Activated T-cell treated with anti-CD3 and anti-CD28 coated beads, Interleukin-2, amount 50 U/mL, for 4 hours (primary cell): Measurements from ENCODE around the gene RHBDF2. TPM values are rescaled to one million over a fixed set of nuclear protein-coding genes. Genes with fewer than 3 reads are reported as not detected.

ENCODE experiments used
- ATAC-seq, 2 donors: fragments of 200-7000 bp; cut with Tn5 transposase; one replicate each; pipeline ENCODE4 v1.10.0; 2021
- DNase-seq: peaks from one replicate; pipeline ENCODE4 v3.0.0-alpha.2; 2020
- H3K27me3 Mint-ChIP-seq: one replicate; pipeline ENCODE4 v1.8.0; 2021; ENCODE audit warnings: low read depth, mixed read lengths
- H3K36me3 Mint-ChIP-seq: one replicate; pipeline ENCODE4 v1.8.0; 2022; ENCODE audit warnings: mixed read lengths; ENCODE audit not compliant: insufficient read depth
- H3K4me1 Mint-ChIP-seq: one replicate; pipeline ENCODE4 v1.8.0; 2021; ENCODE audit warnings: low read depth, mixed read lengths
- H3K4me3 Mint-ChIP-seq: one replicate; pipeline ENCODE4 v1.8.0; 2021; ENCODE audit warnings: mild to moderate bottlenecking, moderate library complexity, mixed read lengths
- H3K9me3 Mint-ChIP-seq: one replicate; pipeline ENCODE4 v1.8.0; 2021; ENCODE audit warnings: mixed read lengths
- total RNA-seq, 3 donors: library from RNA; stranded (reverse); gene quantifications; one replicate each; pipeline ENCODE4 v1.2.1, GENCODE V29; 2021

RHBDF2 gene
- total RNA-seq, 3 donors from 2014 or later = 29.5 to 37.0 (median 34.3) TPM

DNA sequence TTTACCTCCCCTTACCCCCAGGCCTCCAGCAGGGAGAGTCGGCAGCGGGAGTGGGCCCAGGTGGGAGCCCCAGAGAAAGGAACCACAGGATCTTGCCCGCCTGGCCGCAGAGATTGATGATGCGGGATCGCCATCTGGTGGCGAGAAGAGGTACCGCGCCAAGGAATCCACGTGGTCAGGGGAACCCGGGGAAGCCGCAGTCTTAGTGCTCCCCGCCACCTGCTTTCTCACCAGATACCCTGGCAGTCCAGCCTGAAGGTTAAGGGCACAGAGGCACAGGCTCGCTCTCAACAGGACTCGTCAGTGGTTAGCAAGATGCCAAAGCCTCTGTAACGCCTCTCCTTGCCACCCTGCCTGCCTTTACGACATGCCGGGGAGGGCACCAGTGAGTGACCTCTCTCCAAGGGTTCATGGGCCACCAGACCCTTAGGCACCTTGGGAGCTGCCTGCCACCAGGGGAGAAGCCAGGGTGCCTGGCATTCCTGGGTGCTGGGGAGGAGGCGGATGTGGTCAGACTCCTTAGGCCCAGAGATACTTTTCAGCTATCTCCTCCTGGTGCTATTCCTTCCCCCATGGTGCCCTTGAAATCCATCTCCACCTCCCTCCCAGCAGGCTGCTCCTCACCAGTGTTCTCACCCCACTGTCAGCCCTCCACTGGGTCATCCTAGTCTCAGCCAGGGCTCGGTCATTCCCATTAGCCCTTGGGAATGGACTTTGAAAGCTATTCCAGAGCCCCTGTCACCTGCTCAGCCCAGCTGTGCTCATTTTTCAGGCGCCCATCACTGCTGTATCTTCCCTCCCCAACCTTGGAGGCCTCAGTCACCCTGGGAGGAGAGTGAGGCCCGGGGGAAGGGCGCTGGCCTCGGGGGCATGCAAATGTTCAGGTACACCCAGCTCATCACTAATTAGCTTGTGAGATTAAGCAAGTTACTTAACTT lies 5.5 kb upstream of the RHBDF2 start:
- DNase-seq (peak; percentile 90), ATAC-seq (peak; percentile 92 to 93)
- H3K9me3 Mint-ChIP-seq = no peaks in the 10 kb centered on the region
- H3K4me1 Mint-ChIP-seq = peaks cover 24% of the 10 kb centered on the region
- H3K27me3 Mint-ChIP-seq = no peaks in the 10 kb centered on the region
- no peak overlapping the region for H3K4me3 Mint-ChIP-seq
- no peaks in the 10 kb centered on the region for H3K36me3 Mint-ChIP-seq

DNA sequence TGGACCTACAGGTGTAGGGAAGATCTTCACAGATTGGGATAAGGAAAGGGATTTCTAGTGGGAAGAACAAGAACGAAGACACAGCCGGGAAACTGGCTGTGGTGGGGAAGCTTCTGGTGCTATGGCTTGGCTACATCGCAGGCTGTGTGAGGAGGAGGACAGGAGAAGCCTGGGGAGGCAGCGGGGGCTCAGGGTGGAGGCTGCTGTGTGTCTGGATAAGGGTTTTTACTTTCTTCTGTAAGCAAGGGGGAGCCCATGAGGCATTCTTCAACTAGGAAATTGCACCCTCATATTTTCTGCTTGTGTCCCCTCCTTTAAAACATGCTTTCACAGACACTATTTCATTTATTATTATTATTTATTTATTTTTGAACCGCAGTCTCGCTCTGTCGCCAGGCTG lies 2.9 kb upstream of the RHBDF2 start:
- Mint-ChIP-seq H3K9me3 (no peaks in the 10 kb centered on the region), H3K4me1 (peaks cover 34% of the 10 kb centered on the region), H3K4me3 (no peak overlapping the region), H3K27me3 (no peaks in the 10 kb centered on the region), H3K36me3 (no peaks in the 10 kb centered on the region)
- ATAC-seq = no peak
- no peak for DNase-seq

DNA sequence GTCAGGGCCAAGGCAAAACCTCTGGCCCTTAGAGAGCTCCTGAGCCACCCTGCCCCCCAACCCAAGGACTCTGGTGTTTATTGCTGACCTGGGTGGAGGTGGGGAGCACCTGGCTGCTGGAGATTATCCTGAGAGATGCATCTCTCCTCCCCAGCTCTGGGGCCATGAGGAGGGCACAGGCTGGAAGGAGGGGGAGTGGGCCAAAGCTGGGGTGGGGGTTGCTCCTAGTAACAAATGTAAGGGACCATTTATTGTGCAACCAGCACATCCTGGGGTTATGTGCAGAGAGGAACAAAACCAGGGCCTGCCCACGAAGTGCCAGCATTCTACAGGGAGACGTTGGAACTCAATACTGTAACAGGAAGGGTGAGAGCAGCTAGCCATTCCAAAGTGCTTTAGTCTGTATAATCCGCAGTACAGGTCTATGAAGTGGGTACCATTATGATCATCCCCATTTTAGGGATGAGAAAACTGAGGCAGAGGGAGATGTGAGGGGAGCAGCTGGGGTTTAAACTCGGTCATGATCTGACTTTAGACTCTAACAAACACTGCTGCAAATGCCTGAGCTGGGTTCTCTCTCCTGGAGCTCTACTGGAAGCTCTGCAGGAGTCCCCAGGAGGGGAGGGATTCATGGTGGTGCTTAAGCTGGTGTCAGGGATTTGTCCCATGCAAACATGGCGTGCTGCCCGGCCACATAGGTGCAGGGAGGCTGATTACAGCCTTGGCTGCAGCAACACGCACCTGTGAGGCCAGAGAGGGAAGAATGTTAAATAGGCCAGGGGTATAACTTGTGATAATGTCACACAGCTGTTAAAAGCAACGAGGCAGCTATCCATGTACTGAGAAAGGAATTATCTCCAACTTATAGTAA lies 1.4 kb upstream of the RHBDF2 start:
- no peaks in the 10 kb centered on the region for H3K27me3 Mint-ChIP-seq
- no peak for DNase-seq
- no peak for ATAC-seq
- H3K9me3 Mint-ChIP-seq = no peaks in the 10 kb centered on the region
- peak overlapping the region; percentile 80 for H3K4me3 Mint-ChIP-seq
- peaks cover 48% of the 10 kb centered on the region for H3K4me1 Mint-ChIP-seq
- H3K36me3 Mint-ChIP-seq = no peaks in the 10 kb centered on the region

DNA sequence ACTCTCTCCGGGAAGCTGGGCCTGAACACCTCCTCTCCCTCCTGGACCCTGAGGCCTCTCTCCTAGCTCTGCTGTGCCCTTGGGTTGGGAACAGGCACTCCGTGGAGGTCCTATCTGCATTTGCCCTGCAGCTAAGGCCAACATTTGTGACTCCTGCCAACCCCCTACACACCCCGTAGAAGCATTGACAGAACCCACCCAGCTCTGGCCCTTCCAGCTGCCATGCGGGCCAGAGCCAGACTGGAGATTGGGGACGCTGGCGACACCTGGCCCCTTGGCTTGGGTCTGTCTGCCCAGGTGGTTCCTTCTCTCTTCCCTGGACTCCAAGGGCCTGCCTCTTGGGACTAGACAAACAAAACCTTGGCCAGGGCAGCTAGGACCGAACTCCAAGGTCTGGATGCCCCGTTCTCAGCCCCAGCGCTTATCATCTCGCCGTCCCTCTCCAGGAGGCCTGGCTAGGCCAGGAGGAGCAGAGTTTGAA lies 644 bp upstream of the RHBDF2 start:
- no peaks in the 10 kb centered on the region for H3K36me3 Mint-ChIP-seq
- ATAC-seq = no peak
- no peaks in the 10 kb centered on the region for H3K9me3 Mint-ChIP-seq
- no peak for DNase-seq
- peaks cover 53% of the 10 kb centered on the region for H3K4me1 Mint-ChIP-seq
- no peaks in the 10 kb centered on the region for H3K27me3 Mint-ChIP-seq
- peak overlapping the region; percentile 80 for H3K4me3 Mint-ChIP-seq

DNA sequence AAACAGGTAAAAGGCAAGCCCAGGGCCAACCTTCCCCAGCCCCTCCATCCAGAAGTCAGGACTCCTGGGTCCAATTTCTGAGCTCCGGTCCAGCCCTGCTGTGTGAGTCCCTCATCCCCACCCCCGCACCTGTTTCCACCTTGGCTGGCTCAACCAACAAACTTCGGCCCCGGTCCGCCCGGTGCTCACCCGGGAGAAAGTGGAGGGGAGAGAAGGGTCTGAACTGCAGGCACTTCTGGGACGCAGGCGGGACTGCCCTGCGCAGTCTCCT lies 541 bp downstream of the RHBDF2 start:
- ATAC-seq (peak; percentile 34 to 40), DNase-seq (no peak)
- H3K27me3 Mint-ChIP-seq = no peaks in the 10 kb centered on the region
- peak overlapping the region; percentile 90 for H3K4me3 Mint-ChIP-seq
- peaks cover 57% of the 10 kb centered on the region for H3K4me1 Mint-ChIP-seq
- no peaks in the 10 kb centered on the region for H3K36me3 Mint-ChIP-seq
- no peaks in the 10 kb centered on the region for H3K9me3 Mint-ChIP-seq

DNA sequence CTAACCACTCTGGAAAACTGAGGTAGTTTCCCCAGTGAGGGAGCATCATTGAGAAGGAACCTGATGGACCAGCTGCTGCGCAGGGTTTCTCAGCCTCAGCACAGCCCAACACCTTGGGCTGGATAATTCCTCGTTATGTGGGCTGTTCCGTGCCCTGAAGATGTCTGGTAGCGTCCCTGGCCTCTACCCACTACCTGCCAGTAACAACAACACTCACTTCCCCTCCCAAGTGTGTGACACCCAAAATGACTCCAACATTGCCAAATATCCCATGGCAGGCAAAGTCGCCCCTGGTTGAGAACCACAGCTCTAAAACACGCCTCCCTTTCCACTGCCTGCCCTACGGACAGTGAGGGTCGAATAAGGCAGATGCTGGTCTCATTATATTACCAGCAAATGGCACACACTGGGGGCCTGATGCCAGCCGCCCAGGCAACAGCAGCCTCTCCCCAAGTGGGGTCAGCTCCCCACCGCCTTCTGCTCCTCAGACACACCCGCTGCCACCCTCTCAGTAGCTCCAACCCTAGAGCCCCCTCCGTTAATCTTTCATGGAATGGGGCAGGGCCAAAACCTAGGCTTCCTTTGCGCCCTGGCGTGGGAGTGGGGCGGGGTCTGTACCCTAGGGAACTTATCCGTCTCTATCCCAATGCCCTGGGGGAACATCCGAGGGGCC lies 1.0 kb downstream of the RHBDF2 start:
- Mint-ChIP-seq H3K27me3 (no peaks in the 10 kb centered on the region), H3K4me3 (peak overlapping the region; percentile 90), H3K4me1 (peaks cover 61% of the 10 kb centered on the region), H3K9me3 (no peaks in the 10 kb centered on the region), H3K36me3 (no peaks in the 10 kb centered on the region)
- ATAC-seq (no peak), DNase-seq (no peak)

DNA sequence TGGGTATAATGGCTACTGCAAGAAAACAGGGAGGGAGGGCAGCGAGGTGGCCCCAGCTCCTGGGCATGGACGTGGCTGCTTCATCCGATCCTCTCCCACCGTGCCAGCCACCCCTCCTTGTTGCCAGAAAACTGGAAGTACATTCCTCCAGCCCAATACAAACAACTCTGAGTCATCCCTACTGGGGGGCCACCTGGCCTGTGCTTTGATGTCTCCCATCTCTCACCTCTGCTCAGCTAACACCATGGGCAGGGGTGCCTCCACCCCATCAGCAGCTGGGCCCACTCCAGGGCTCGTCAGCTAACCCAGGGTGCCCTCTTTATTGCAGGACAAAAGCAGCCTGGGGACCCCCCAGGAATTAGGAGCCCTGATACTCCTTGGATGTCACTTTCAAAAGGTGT lies 2.0 kb downstream of the RHBDF2 start:
- H3K4me3 Mint-ChIP-seq = peak overlapping the region; percentile 90
- H3K4me1 Mint-ChIP-seq = peaks cover 64% of the 10 kb centered on the region
- no peak for ATAC-seq
- DNase-seq = no peak
- H3K9me3 Mint-ChIP-seq = no peaks in the 10 kb centered on the region
- H3K36me3 Mint-ChIP-seq = no peaks in the 10 kb centered on the region
- H3K27me3 Mint-ChIP-seq = no peaks in the 10 kb centered on the region

DNA sequence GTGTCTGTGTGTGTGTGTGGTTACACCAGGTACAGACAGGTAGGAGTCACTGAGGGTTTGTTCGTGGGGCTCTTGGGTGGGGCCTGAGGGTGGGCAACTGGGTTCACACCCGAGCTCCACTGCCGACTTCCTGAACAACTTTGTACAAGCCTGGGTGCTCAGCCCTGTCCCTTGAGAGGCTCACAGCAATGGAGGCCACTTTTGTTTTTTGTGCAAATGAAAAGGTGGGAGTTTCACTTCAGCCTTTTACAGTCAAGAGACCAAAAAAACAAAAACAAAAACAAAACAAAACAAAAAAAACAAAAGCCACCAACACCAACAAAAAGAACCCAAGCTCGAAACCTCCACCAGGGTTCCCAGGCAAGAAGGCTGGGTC lies 2.4 kb downstream of the RHBDF2 start:
- DNase-seq (no peak), ATAC-seq (no peak)
- Mint-ChIP-seq H3K36me3 (no peaks in the 10 kb centered on the region), H3K27me3 (no peaks in the 10 kb centered on the region), H3K9me3 (no peaks in the 10 kb centered on the region), H3K4me3 (peak overlapping the region; percentile 90), H3K4me1 (peaks cover 68% of the 10 kb centered on the region)

DNA sequence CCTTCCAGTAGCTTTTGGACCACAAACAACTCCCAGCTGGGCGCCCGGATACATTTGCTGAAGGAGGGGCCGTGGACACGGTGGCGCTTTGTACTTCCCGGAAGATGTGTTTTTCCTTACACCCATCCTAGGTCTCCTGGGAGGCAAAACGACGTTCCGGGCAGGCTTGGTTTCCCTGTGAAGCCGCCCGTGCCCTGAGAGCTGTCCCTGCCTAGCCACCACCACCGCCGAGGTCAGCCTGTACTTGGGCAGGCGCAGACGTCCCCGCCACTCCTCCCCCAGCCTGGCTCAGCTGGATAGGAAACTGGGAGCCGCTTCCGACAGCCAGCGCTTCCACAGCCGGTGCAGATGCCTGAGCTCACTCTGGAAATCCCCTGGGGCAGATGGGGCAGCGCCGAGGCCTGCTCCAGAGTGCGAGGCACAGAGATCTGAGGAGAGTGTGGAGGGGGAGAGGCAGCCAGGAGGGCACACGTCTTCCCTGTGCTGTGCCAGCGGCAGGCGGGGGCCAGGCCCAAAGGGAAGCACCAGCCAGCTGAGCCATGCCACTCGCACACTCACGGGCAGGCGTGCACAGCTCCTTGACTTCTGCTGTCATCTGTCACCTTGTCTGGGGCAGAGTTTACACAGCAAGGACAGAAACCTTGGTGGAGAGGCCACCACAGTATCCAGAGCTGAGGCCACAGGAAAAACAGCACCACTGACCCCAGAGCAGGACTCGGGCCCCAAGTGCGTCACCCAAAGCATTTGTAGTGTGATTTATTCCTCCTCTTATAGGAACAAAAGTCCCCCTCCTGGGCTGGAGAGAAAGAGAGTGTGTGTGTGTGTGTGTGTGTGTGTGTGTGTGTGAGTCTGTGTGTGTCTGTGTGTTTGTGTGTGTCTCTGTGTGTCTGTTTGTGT lies 3.0 kb downstream of the RHBDF2 start:
- Mint-ChIP-seq H3K4me3 (peak overlapping the region; percentile 90), H3K27me3 (no peaks in the 10 kb centered on the region), H3K36me3 (no peaks in the 10 kb centered on the region), H3K4me1 (peaks cover 74% of the 10 kb centered on the region), H3K9me3 (no peaks in the 10 kb centered on the region)
- DNase-seq = no peak
- ATAC-seq = no peak

DNA sequence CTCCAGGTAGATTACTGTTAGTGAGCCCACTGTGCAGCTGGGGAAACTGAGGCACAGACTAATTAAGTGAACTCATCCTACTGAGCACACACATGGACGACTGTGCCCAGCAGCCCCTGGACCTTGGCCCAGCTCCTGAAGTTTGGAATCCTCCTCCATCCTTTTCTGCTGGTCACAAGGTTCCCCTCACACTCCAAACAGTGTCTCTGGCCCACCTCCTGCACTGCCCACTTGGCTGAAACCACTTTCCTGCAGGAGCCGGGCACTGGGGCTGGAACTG lies 3.6 kb downstream of the RHBDF2 start:
- H3K4me1 Mint-ChIP-seq = peaks cover 80% of the 10 kb centered on the region
- no peaks in the 10 kb centered on the region for H3K36me3 Mint-ChIP-seq
- DNase-seq (no peak), ATAC-seq (no peak)
- H3K4me3 Mint-ChIP-seq = no peak overlapping the region
- no peaks in the 10 kb centered on the region for H3K27me3 Mint-ChIP-seq
- no peaks in the 10 kb centered on the region for H3K9me3 Mint-ChIP-seq

DNA sequence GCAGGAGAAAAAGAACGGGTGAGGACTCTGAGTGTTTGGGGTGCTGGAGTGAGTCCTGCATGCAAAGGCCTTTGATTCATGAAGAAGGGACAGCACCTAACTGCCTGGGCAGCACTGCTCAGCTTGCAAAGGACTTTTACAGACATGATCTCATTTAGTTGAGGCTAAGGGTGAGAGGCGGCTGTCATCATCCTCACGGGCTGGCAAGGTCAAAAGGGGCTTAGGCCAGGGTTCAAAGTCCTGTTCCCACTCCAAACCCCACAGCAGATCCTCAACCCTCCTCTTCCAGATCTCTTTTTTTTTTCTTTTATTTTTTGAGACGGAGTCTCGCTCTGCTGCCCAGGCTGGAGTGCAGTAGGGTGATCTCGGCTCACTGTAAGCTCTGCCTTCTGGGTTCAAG lies 4.8 kb downstream of the RHBDF2 start:
- Mint-ChIP-seq H3K27me3 (no peaks in the 10 kb centered on the region), H3K36me3 (no peaks in the 10 kb centered on the region), H3K4me1 (peaks cover 83% of the 10 kb centered on the region), H3K4me3 (no peak overlapping the region), H3K9me3 (no peaks in the 10 kb centered on the region)
- DNase-seq (no peak), ATAC-seq (no peak)

DNA sequence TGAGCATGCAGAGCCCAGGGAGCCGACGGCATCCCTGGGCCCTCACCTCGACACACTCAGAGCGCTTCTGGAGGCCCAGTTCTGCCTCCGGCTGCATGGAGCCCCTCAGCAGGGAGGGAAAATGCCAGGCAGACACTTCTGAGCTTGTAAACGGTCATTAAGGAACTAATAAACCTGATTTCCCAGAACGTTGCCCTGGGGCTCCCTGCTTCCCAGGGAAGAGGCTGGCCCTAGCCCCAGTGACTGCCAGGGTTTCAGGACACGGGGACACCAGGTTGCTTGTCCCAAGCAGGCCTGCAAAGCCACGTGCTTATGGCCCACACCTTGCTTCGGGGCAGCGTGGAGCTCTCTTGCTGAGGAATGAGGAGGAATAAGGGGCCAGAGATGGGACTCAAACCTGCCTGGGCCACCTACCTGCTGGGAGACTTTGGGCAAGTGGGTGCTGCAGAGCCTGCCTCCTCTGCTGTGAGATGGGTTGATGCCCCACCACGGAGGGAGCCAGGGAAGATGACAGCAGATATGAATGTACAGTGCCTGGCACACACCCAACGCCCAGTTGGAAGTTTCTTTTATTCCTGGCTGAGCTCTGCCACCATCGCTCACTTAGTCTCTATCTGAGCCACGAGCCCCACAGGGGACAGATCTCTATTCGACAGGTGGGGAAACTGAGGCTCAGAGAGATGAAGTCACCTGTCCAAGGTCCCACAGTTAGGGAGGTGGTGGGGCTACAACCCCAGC lies 5.4 kb downstream of the RHBDF2 start:
- H3K9me3 Mint-ChIP-seq = no peaks in the 10 kb centered on the region
- DNase-seq (no peak), ATAC-seq (no peak)
- H3K4me1 Mint-ChIP-seq = peaks cover 85% of the 10 kb centered on the region
- no peak overlapping the region for H3K4me3 Mint-ChIP-seq
- H3K36me3 Mint-ChIP-seq = no peaks in the 10 kb centered on the region
- no peaks in the 10 kb centered on the region for H3K27me3 Mint-ChIP-seq

DNA sequence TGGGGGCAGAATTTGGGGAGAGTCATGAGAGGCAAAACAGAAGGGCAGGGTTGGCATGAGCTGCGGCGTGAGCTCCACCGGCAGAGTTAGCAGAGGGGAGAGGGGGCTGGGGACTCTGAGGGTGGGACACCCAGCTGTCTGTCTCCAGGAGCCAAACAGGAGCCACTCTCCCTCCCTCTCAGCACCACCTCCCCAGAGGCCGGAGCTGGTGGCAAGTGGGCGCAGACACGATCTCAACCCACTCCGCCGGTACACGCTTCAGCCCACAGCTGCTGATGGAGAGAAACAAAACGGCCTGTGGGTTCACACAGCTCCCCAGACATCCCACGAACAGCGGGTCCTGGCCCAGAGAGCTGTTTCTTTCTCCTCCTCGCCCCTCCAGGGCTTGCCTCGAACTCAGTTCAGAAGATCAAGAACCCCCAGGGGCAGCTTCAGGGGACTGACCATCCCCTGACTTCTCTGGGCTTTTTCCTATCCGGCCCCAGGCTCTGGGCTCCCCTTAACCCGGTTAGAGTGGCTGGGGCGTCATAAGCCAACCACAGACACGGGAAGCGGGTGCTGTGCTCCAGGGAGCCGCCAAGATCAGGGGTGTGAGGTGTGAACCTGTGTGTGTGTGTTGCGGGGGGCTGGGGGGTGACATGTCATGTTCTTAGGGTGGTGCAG lies 7.6 kb downstream of the RHBDF2 start:
- DNase-seq (no peak), ATAC-seq (peak; percentile 16 to 22)
- no peaks in the 10 kb centered on the region for H3K36me3 Mint-ChIP-seq

More for the DNA sequence above, 7.6 kb downstream of the RHBDF2 start:
- Mint-ChIP-seq H3K4me3 (peak overlapping the region; percentile 78), H3K9me3 (no peaks in the 10 kb centered on the region), H3K27me3 (no peaks in the 10 kb centered on the region), H3K4me1 (peaks cover 70% of the 10 kb centered on the region)
